Right lung (tissue), 5 donors: Measurements from ENCODE around the gene TAS2R7. TPM values are rescaled to one million over a fixed set of nuclear protein-coding genes. Genes with fewer than 3 reads are reported as not detected.

Experiments used
- polyA plus RNA-seq, 5 donors: library from polyadenylated mRNA; unstranded; fragments of 120-200 nt; gene quantifications; one replicate each; pipeline versions ENCODE4 v1.2.1 to v1.2.3, GENCODE V29; 2013; ENCODE audit warnings: inconsistent platforms in 1 of 5, low replicate concordance in 1 of 5; ENCODE audit not compliant: insufficient read length in 5 of 5, insufficient read depth in 1 of 5

Gene TAS2R7
- polyA plus RNA-seq, 5 donors: not detected

Other genes with a start within 250 kb of the TAS2R7 start
- 10 to 100 TPM; 31.3 to 56.6 (median 44.7) TPM for gene MAGOHB, start 189.0 kb downstream of the TAS2R7 start, polyA plus RNA-seq
- gene STYK1, start 128.6 kb downstream of the TAS2R7 start, polyA plus RNA-seq: under 1 TPM; 0.54 to 0.85 (median 0.60) TPM
- gene YBX3, start 79.3 kb downstream of the TAS2R7 start, polyA plus RNA-seq: 100 to 1,000 TPM; 123 to 182 (median 145) TPM
- gene TAS2R8, start 4.7 kb upstream of the TAS2R7 start, polyA plus RNA-seq: not detected
- not detected for gene TAS2R9, start 7.5 kb upstream of the TAS2R7 start, polyA plus RNA-seq
- 1 to 10 TPM; 1.1 to 3.5 (median 2.4) TPM for gene TAS2R10, start 23.7 kb upstream of the TAS2R7 start, polyA plus RNA-seq
- 10 to 100 TPM in 3 of 5 donors, 1 to 10 TPM in 2; 7.2 to 16.9 (median 11.4) TPM for gene PRR4, start 46.8 kb upstream of the TAS2R7 start, polyA plus RNA-seq
- gene PRH1, start 81.6 kb upstream of the TAS2R7 start, polyA plus RNA-seq: 10 to 100 TPM in 4 of 5 donors, 1 to 10 TPM in 1; 7.2 to 20.8 (median 14.9) TPM
- under 1 TPM in 3 of 5 donors, not detected in 2; 0.10 to 0.30 (median 0.14) TPM for gene TAS2R13, start 106.9 kb upstream of the TAS2R7 start, polyA plus RNA-seq
- under 1 TPM; 0.49 to 0.75 (median 0.71) TPM for gene PRH2, start 126.6 kb upstream of the TAS2R7 start, polyA plus RNA-seq
- gene TAS2R14, start 136.6 kb upstream of the TAS2R7 start, polyA plus RNA-seq: 1 to 10 TPM; 3.6 to 6.0 (median 5.6) TPM
- gene TAS2R50, start 184.3 kb upstream of the TAS2R7 start, polyA plus RNA-seq: under 1 TPM in 3 of 5 donors, not detected in 2; 0.11 to 0.37 (median 0.26) TPM
- gene TAS2R20, start 195.7 kb upstream of the TAS2R7 start, polyA plus RNA-seq: 1 to 10 TPM; 2.1 to 5.1 (median 3.4) TPM
- gene TAS2R19, start 220.0 kb upstream of the TAS2R7 start, polyA plus RNA-seq: 1 to 10 TPM; 1.5 to 3.4 (median 2.5) TPM
- 1 to 10 TPM; 1.0 to 2.9 (median 2.1) TPM for gene TAS2R31, start 228.8 kb upstream of the TAS2R7 start, polyA plus RNA-seq